AG20443 (cell line): Measurements from ENCODE around the gene GNPNAT1.
A peak's percentile ranks its signal among the peaks of the same experiment; 100 is the strongest.
"Not testable (repeated sequence)": the region's sequence is repeated elsewhere in the genome, so short reads cannot be mapped to it uniquely, and the experiment has no call there.

Experiments
- DNase-seq: peaks from one replicate; pipeline ENCODE4 v3.0.0; 2012; ENCODE audit warnings: low spot score, mixed read lengths

GNPNAT1 gene

GRCh38 chr14:52790011-52790755 lies 1.2 kb downstream of the GNPNAT1 start:
- DNase-seq: no peak

- DNase-seq: no peak
These were observed 2.3 kb downstream of the GNPNAT1 start for GRCh38 chr14:52789118-52789517.

- no peak for DNase-seq
These were observed 4.5 kb downstream of the GNPNAT1 start for GRCh38 chr14:52786887-52787286.

GRCh38 chr14:52783206-52783605 lies 8.2 kb downstream of the GNPNAT1 start:
- DNase-seq: no peak

- no peak for DNase-seq
These were observed 9.8 kb downstream of the GNPNAT1 start for GRCh38 chr14:52781629-52782028.

GRCh38 chr14:52780893-52781292 lies 10.5 kb downstream of the GNPNAT1 start:
- DNase-seq: no peak

- DNase-seq: no peak
These were observed 12.7 kb downstream of the GNPNAT1 start for GRCh38 chr14:52778702-52779101.

GRCh38 chr14:52776816-52777215 lies 14.6 kb downstream of the GNPNAT1 start:
- DNase-seq: no peak

GRCh38 chr14:52769887-52770286 lies 21.5 kb downstream of the GNPNAT1 start:
- DNase-seq: no peak

- no peak for DNase-seq
These were observed 24.2 kb downstream of the GNPNAT1 start for GRCh38 chr14:52767058-52767833.

- DNase-seq: not testable (repeated sequence)
These were observed 28.5 kb downstream of the GNPNAT1 start for GRCh38 chr14:52762923-52763322.

- no peak for DNase-seq
These were observed 32.3 kb downstream of the GNPNAT1 start for GRCh38 chr14:52759145-52759544.

- DNase-seq: no peak
These were observed 35.6 kb downstream of the GNPNAT1 start for GRCh38 chr14:52755607-52756316.

GRCh38 chr14:52748647-52749292 lies 42.6 kb downstream of the GNPNAT1 start:
- no peak for DNase-seq

- no peak for DNase-seq
These were observed 49.5 kb downstream of the GNPNAT1 start for GRCh38 chr14:52741865-52742264.

GRCh38 chr14:52740751-52741150 lies 50.7 kb downstream of the GNPNAT1 start:
- DNase-seq: no peak

GRCh38 chr14:52738409-52738808 lies 53.0 kb downstream of the GNPNAT1 start:
- DNase-seq: no peak

GRCh38 chr14:52735921-52736489 lies 55.4 kb downstream of the GNPNAT1 start:
- DNase-seq: no peak

- DNase-seq: no peak
These were observed 57.6 kb downstream of the GNPNAT1 start for GRCh38 chr14:52733824-52734223.

- no peak for DNase-seq
These were observed 60.7 kb downstream of the GNPNAT1 start for GRCh38 chr14:52730709-52731111.

GRCh38 chr14:52729925-52730708 lies 61.3 kb downstream of the GNPNAT1 start, which contains the start of gene STYX:
Gene STYX (plus strand): TSS chr14:52730166. CDS start chr14:52730475, 309 bp downstream.
- peak; percentile 98 for DNase-seq
